Heart right ventricle (tissue), 16 donors: ENCODE results near the gene NUP93. TPM values are rescaled to one million over a fixed set of nuclear protein-coding genes. Genes with fewer than 3 reads are reported as not detected.

Source experiments
- ATAC-seq, 8 donors: fragments of 200-7000 bp; cut with Tn5 transposase; one replicate each; pipeline ENCODE4 v1.9.1; 2020; ENCODE audit warnings: mild to moderate bottlenecking in 8 of 8, moderate library complexity in 8 of 8, moderate number of reproducible peaks in 1 of 8
- DNase-seq, 2 donors: peaks; one replicate each; pipeline ENCODE4 v3.0.0-alpha.2; 2020
- H3K27ac ChIP-seq, 10 donors: fragments of 200-600 bp; sonication (generic) in 2 of 10; one replicate each; pipeline versions ENCODE4 v1.5.0 to v1.8.0; 2020 to 2022; ENCODE audit warnings: mild to moderate bottlenecking in 3 of 10
- H3K27me3 ChIP-seq, 7 donors: fragments of 200-600 bp; one replicate each; pipeline ENCODE4 v1.8.0; 2021 to 2022; ENCODE audit warnings: mild to moderate bottlenecking in 2 of 7
- H3K36me3 ChIP-seq, 9 donors: fragments of 200-600 bp; sonication (generic) in 1 of 9; one replicate each; pipeline versions ENCODE4 v1.5.0 to v1.8.0; 2020 to 2022; ENCODE audit warnings: mild to moderate bottlenecking in 2 of 9
- H3K4me1 ChIP-seq, 9 donors: fragments of 200-600 bp; sonication (generic) in 1 of 9; one replicate each; pipeline versions ENCODE4 v1.5.0 to v1.8.0; 2020 to 2022; ENCODE audit warnings: mild to moderate bottlenecking in 4 of 9
- H3K4me3 ChIP-seq, 10 donors: fragments of 200-600 bp; sonication (generic) in 2 of 10; one replicate each; pipeline versions ENCODE4 v1.5.0 to v1.8.0; 2020 to 2022; ENCODE audit warnings: mild to moderate bottlenecking in 7 of 10, moderate library complexity in 2 of 10
- H3K9me3 ChIP-seq, 11 donors: fragments of 200-600 bp in 10 of 11; sonication (generic) in 2 of 11; one replicate each; pipeline versions ENCODE4 v1.5.0 to v1.8.0; 2013 to 2022; ENCODE audit warnings: mild to moderate bottlenecking in 2 of 11, control low read depth in 1 of 11, moderate library complexity in 1 of 11
- WGBS, 2 donors: extraction: QIAGEN DNeasy Blood & Tissue Kit; methylation state at CpG; one replicate each; pipeline ENCODE4 v1.1.7; 2013; ENCODE audit warnings: inconsistent platforms in 1 of 2; 5-methylcytosine and 5-hydroxymethylcytosine counted together
- intact Hi-C, 10 donors: fragments of 100-400 bp; cut with DNase I; formaldehyde crosslinking; loops; one replicate each; pipeline versions ENCODE4 v1.11.1 to v1.14.2; 2022
- polyA plus RNA-seq, 2 donors: library from polyadenylated mRNA; stranded (reverse); fragments of 200-250 nt; gene quantifications; one replicate each; pipeline ENCODE4 v1.2.3, GENCODE V29; 2013
- total RNA-seq, 10 donors: library from RNA; stranded (reverse); fragmentation: NEBNext Ultra II Directional in 3 of 10; extraction: Animal tissue kit (Norgen Biotek cat#: 25700) in 3 of 10; gene quantifications; one replicate each; pipeline versions ENCODE4 v1.2.1 to v1.2.4, GENCODE V29; 2021 to 2023
- TF ChIP-seq, protein P1 (sequence below), 9 donors: fragments of 200-600 bp; sonication (generic) in 2 of 9; IDR thresholded peaks; one replicate each; pipeline versions ENCODE4 v1.5.0 to v1.8.0; 2021 to 2022; ENCODE audit warnings: antibody characterized with exemption in 9 of 9, mild to moderate bottlenecking in 5 of 9, moderate library complexity in 1 of 9
- donor health status: Arrhythmogenic right ventricular cardiomyopathy.
- donor health status: ischemic (EF 13 %, LVEDD 7.1; RV severe dilation, severe dysfunction).
- donor health status: healthy with polysubstance abuse.
- donor health status: DM: no; HTN: yes; CAD: no.
- donor health status: DM: no; HTN: no; CAD: no.
- donor health status: ischemic (EF 25% LVEDD 6.9; RV normal size, moderate dysfunction).
- donor health status: ischemic (EF 25% LVEDD 5.7; RV mildly dilated, moderate dysfunction).
- donor health status: healthy.
- donor health status: DM: yes; HTN: yes; CAD: no.
- donor health status: Ischemic cardiomyopathy.
- donor health status: ischemic (EF 35%, LVEDD 5.7; RV mildly dilated, moderate dysfunction).
- donor health status: nonischemic (EF 11% LVEDD 7.7; RV severe dilation, severe dysfunction).
- donor health status: DM: yes; HTN: yes; CAD: no.
- donor health status: PGD.
- donor health status: ischemic (EF 29% LVEDD 5.4; RV normal size, mild dysfunction).
- donor health status: nonischemic (EF 23%, LVEDD 6.1; RV moderate dilation, normal function).

NUP93 gene
- total and polyA plus RNA-seq, 12 donors: 25.4 to 34.8 (median 27.6) TPM

DNA sequence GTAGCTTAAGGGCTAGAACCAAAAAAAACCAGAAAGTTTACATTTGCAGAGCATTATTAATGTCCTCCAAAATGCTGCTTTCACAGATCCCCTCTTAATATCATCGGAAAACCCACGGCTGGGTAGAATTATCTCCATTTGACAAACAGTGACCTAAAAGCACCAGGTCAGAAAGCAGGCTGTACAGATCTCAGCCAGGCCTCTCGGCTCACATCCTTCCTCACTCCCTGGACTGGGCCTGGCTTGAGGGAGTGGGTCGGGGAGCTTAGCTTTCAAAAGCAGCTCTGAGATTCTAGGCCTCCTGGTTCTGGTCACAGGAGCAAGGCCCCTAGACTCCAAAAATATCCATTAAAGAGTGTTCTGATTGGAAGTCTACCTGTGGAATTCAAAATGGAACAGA, 126.0 kb downstream of the NUP93 start:
- Histone ChIP-seq H3K27me3 (no peaks in the 10 kb centered on the region), H3K4me3 (no peak overlapping the region), H3K36me3 (no peaks in the 10 kb centered on the region), H3K4me1 (peaks cover 0 to 4% (median 0%) of the 10 kb centered on the region in 9 donors), H3K27ac (no peak overlapping the region), H3K9me3 (no peaks in the 10 kb centered on the region)
- TF ChIP-seq, protein P1, sequence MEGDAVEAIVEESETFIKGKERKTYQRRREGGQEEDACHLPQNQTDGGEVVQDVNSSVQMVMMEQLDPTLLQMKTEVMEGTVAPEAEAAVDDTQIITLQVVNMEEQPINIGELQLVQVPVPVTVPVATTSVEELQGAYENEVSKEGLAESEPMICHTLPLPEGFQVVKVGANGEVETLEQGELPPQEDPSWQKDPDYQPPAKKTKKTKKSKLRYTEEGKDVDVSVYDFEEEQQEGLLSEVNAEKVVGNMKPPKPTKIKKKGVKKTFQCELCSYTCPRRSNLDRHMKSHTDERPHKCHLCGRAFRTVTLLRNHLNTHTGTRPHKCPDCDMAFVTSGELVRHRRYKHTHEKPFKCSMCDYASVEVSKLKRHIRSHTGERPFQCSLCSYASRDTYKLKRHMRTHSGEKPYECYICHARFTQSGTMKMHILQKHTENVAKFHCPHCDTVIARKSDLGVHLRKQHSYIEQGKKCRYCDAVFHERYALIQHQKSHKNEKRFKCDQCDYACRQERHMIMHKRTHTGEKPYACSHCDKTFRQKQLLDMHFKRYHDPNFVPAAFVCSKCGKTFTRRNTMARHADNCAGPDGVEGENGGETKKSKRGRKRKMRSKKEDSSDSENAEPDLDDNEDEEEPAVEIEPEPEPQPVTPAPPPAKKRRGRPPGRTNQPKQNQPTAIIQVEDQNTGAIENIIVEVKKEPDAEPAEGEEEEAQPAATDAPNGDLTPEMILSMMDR (IDR thresholded peaks at IDR 0.05): no peak
- ATAC-seq (no peak), DNase-seq (no peak)
- intact Hi-C loops: no loop called here
- WGBS, 2 donors: 69 to 74% methylated on average over 4 of the region's 4 CpGs

DNA sequence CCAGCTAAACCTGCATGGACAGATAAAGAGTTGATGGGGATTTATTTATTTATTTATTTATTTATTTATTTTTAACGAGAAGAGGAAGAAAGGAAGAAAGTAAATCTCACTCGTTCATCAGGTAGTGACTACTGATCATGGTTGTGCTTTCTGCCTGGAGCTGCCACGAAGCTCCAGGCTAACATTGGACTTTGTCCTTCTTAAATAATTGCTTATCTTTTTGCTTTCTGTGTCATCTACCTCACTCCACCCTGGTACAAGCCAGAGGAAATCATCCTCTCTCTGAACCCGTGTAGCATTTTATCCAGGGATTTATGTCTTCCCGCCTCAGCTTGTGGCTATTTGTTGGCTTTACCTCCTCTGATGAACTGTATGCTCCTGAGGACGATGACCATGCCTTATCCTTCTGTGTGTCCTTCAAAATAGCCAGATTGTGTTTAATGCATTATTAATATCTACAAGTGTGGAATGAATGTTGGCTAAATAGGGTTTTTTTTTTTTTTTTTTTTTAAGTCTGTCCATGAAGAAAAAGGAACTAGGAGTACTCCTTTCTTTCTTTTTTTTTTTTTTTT, 127.0 kb downstream of the NUP93 start:
- ATAC-seq: no peak
- no peak for DNase-seq
- H3K9me3 ChIP-seq: no peaks in the 10 kb centered on the region
- H3K27ac ChIP-seq: no peak overlapping the region
- peaks cover 0 to 4% (median 0%) of the 10 kb centered on the region in 9 donors for H3K4me1 ChIP-seq
- WGBS, 2 donors: 65 to 70% methylated on average over 6 of the region's 6 CpGs
- intact Hi-C loops: no loop called here
- no peaks in the 10 kb centered on the region for H3K27me3 ChIP-seq
- H3K36me3 ChIP-seq: no peaks in the 10 kb centered on the region
- TF ChIP-seq, protein P1 (IDR thresholded peaks at IDR 0.05): no peak
- no peak overlapping the region for H3K4me3 ChIP-seq

DNA sequence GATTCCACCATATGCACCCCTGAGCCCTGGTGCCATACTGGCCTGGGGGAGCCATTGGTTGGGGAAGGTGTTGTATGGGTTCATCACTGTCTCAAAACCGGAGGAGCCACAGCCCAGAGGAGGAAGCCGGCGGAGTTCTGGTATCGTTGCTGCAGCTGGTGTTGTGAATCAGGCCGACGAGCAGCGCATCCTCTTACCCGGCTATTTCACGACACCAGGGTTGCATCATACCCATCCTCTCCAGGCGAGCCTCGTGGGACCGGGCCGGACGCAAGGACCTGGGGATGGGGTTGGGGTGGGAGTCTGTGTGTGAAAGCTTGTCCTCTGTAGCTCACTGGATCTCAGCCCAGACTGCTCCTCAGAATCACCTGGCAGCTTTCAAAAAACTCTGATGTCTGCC, 128.4 kb downstream of the NUP93 start:
- H3K9me3 ChIP-seq: no peaks in the 10 kb centered on the region
- H3K36me3 ChIP-seq: no peaks in the 10 kb centered on the region
- no peak overlapping the region for H3K4me3 ChIP-seq
- WGBS, 2 donors: 88 to 90% methylated on average over 14 of the region's 14 CpGs
- ATAC-seq (peak in 2 of 8 donors; percentile 21 to 23), DNase-seq (no peak)
- no peak overlapping the region for H3K27ac ChIP-seq
- intact Hi-C loops: no loop called here
- TF ChIP-seq, protein P1 (IDR thresholded peaks at IDR 0.05): no peak
- H3K27me3 ChIP-seq: no peaks in the 10 kb centered on the region
- peaks cover 0 to 13% (median 0%) of the 10 kb centered on the region in 9 donors for H3K4me1 ChIP-seq

DNA sequence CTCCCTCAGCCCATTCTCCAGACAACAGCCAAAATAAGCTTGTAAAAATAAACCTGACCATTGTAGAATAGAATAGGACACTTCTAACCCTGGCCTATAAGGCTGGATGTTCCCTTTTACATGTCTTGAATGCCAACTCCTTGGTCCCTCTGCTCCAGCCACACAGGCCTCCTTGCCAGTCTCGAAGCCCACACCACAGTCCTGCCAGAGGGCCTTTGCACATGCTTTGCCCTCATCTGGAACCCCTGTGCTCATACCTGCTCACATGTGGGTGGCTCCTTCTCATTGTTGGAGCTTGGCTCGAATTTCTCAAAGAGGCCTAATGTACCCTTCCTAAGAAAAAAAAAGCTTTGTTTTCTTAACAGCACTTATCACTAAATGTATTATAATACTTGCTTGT, 129.7 kb downstream of the NUP93 start:
- Histone ChIP-seq H3K27me3 (no peaks in the 10 kb centered on the region), H3K4me1 (peaks cover 0 to 13% (median 0%) of the 10 kb centered on the region in 9 donors), H3K4me3 (no peak overlapping the region), H3K9me3 (no peaks in the 10 kb centered on the region), H3K36me3 (no peaks in the 10 kb centered on the region), H3K27ac (no peak overlapping the region)
- TF ChIP-seq, protein P1 (IDR thresholded peaks at IDR 0.05): no peak
- ATAC-seq (no peak), DNase-seq (no peak)
- WGBS, 2 donors: 88 to 92% methylated on average over 2 of the region's 2 CpGs
- intact Hi-C loops: loop anchor here in 5 of 10 donors (10.0 kb wide), 4 partner anchors 175 to 305 kb away; no protein-coding TSS in a partner anchor
